C1 segment of cervical spinal cord (tissue), 14 donors: Measurements from ENCODE around the gene NAGPA.

Source experiments
- DNase-seq, 14 donors: peaks; one replicate each; lab custom pipeline; 2025; lab: John Stamatoyannopoulos, UW

Gene NAGPA

GRCh38 chr16:5030251-5030870, 3.4 kb downstream of the NAGPA start:
- DNase-seq: no peak

GRCh38 chr16:5028950-5029475, 4.7 kb downstream of the NAGPA start:
- DNase-seq: no peak

- no peak for DNase-seq
Measured at GRCh38 chr16:5027575-5028235, 6.0 kb downstream of the NAGPA start.

- DNase-seq: no peak
Measured at GRCh38 chr16:5027086-5027485, 6.6 kb downstream of the NAGPA start.

GRCh38 chr16:5026664-5027063, 7.1 kb downstream of the NAGPA start:
- no peak for DNase-seq

- DNase-seq: peak in 8 of 14 donors; percentile 22 to 57 (median 40)
Measured at GRCh38 chr16:5025171-5025632, 8.5 kb downstream of the NAGPA start.

GRCh38 chr16:5024632-5025031, 9.1 kb downstream of the NAGPA start:
- no peak for DNase-seq

GRCh38 chr16:5022521-5022920, 11.2 kb downstream of the NAGPA start:
- DNase-seq: peak in 1 of 14 donors; percentile 14

GRCh38 chr16:5020551-5020950, 13.2 kb downstream of the NAGPA start:
- DNase-seq: peak in 4 of 14 donors; percentile 11 to 36 (median 22)

- no peak for DNase-seq
Measured at GRCh38 chr16:5019775-5020174, 14.0 kb downstream of the NAGPA start.

GRCh38 chr16:5018793-5019192, 14.9 kb downstream of the NAGPA start:
- peak in 4 of 14 donors; percentile 5 to 29 (median 13) for DNase-seq

- no peak for DNase-seq
Measured at GRCh38 chr16:5017678-5017969, 16.1 kb downstream of the NAGPA start.

- DNase-seq: peak in 7 of 14 donors; percentile 17 to 42 (median 29)
Measured at GRCh38 chr16:5016967-5017677, 16.6 kb downstream of the NAGPA start.

GRCh38 chr16:5015887-5016286, 17.8 kb downstream of the NAGPA start:
- DNase-seq: no peak

- DNase-seq: no peak
Measured at GRCh38 chr16:5015351-5015750, 18.4 kb downstream of the NAGPA start.

- no peak for DNase-seq
Measured at GRCh38 chr16:5012887-5013286, 20.8 kb downstream of the NAGPA start.

GRCh38 chr16:5011637-5012036, 22.1 kb downstream of the NAGPA start:
- DNase-seq: no peak

GRCh38 chr16:5010576-5011329, 23.0 kb downstream of the NAGPA start:
- DNase-seq: no peak

GRCh38 chr16:5008311-5008731, 25.4 kb downstream of the NAGPA start:
- no peak for DNase-seq

GRCh38 chr16:5007256-5007655, 26.5 kb downstream of the NAGPA start:
- no peak for DNase-seq

- no peak for DNase-seq
Measured at GRCh38 chr16:5006348-5007193, 27.2 kb downstream of the NAGPA start.
